CD4-positive, alpha-beta memory T cell (primary cell): Measurements from ENCODE around the gene VEPH1. TPM values are rescaled to one million over a fixed set of nuclear protein-coding genes. Genes with fewer than 3 reads are reported as not detected.

ENCODE experiments used
- CTCF ChIA-PET: fragments of 350-600 bp; sonication (Branson Sonifier 250); formaldehyde crosslinking; loops from one replicate; lab custom pipeline; 2021; ENCODE audit warnings: inconsistent platforms; ENCODE audit not compliant: partially characterized antibody; lab: Charles Lee
- POLR2A ChIA-PET: fragments of 350-600 bp; sonication (Branson Sonifier 250); formaldehyde crosslinking; loops from one replicate; lab custom pipeline; 2021; ENCODE audit not compliant: partially characterized antibody; lab: Charles Lee
- DNase-seq, 5 donors: peaks; one replicate each; pipeline versions ENCODE4 v3.0.0 to v3.0.0-alpha.2; 2020 to 2022; ENCODE audit warnings: mixed read lengths in 1 of 5
- H3K27ac ChIP-seq: one replicate; pipeline ENCODE4 v1.7.0; 2013; ENCODE audit warnings: low read depth, low read length
- H3K27me3 ChIP-seq: 2 replicates; pipeline ENCODE4 v1.7.0; 2013; ENCODE audit warnings: mild to moderate bottlenecking, low read length, moderate library complexity; ENCODE audit not compliant: insufficient read depth
- H3K36me3 ChIP-seq: 2 replicates; pipeline ENCODE4 v1.7.0; 2013; ENCODE audit warnings: mild to moderate bottlenecking, low read length, moderate library complexity; ENCODE audit not compliant: insufficient read depth
- H3K4me1 ChIP-seq: 2 replicates; pipeline ENCODE4 v1.7.0; 2013; ENCODE audit warnings: mild to moderate bottlenecking, low read length, moderate library complexity; ENCODE audit not compliant: insufficient read depth
- H3K4me3 ChIP-seq, 2 donors: one replicate each; pipeline ENCODE4 v1.7.0; 2013; ENCODE audit warnings: low read length in 2 of 2, mild to moderate bottlenecking in 1 of 2
- H3K9me3 ChIP-seq, 2 donors: one replicate each; pipeline ENCODE4 v1.7.0; 2013; ENCODE audit warnings: low read length in 2 of 2, control low read depth in 1 of 2; ENCODE audit not compliant: control insufficient read depth in 1 of 2
- H3K27ac Mint-ChIP-seq, 7 donors: one replicate each; pipeline ENCODE4 v1.8.0; 2020 to 2021; ENCODE audit warnings: mixed read lengths in 7 of 7, mild to moderate bottlenecking in 6 of 7, inconsistent platforms in 3 of 7, moderate library complexity in 3 of 7
- H3K27me3 Mint-ChIP-seq, 2 donors: one replicate each; pipeline ENCODE4 v1.8.0; 2020 to 2021; ENCODE audit warnings: mixed read lengths in 2 of 2
- H3K36me3 Mint-ChIP-seq, 2 donors: one replicate each; pipeline ENCODE4 v1.8.0; 2020 to 2021; ENCODE audit warnings: mixed read lengths in 2 of 2, inconsistent platforms in 1 of 2, mild to moderate bottlenecking in 1 of 2
- H3K4me1 Mint-ChIP-seq, 4 donors: one replicate each; pipeline ENCODE4 v1.8.0; 2020 to 2021; ENCODE audit warnings: mixed read lengths in 4 of 4, mild to moderate bottlenecking in 1 of 4
- H3K4me3 Mint-ChIP-seq, 8 donors: one replicate each; pipeline ENCODE4 v1.8.0; 2020 to 2021; ENCODE audit warnings: mixed read lengths in 8 of 8, mild to moderate bottlenecking in 7 of 8, moderate library complexity in 6 of 8, inconsistent platforms in 3 of 8
- H3K9me3 Mint-ChIP-seq, 8 donors: one replicate each; pipeline ENCODE4 v1.8.0; 2020 to 2021; ENCODE audit warnings: mixed read lengths in 8 of 8, mild to moderate bottlenecking in 5 of 8, inconsistent platforms in 3 of 8, moderate library complexity in 1 of 8
- intact Hi-C: fragments of 100-400 bp; cut with micrococcal nuclease; formaldehyde crosslinking; loops from one replicate; pipeline ENCODE4 v1.15.1; 2023
- polyA plus RNA-seq, 2 donors: library from polyadenylated mRNA; unstranded; fragments of 300-500 nt; fragmentation: Illumina TruSeq; gene quantifications; one replicate each; pipeline ENCODE4 v1.2.3, GENCODE V29; 2021
- total RNA-seq, 2 experiments: library from RNA; stranded (reverse); gene quantifications; one replicate each; pipeline ENCODE4 v1.2.3, GENCODE V29; 2021

VEPH1 gene
- total and polyA plus RNA-seq, 4 experiments from 2014 or later = not detected

DNA sequence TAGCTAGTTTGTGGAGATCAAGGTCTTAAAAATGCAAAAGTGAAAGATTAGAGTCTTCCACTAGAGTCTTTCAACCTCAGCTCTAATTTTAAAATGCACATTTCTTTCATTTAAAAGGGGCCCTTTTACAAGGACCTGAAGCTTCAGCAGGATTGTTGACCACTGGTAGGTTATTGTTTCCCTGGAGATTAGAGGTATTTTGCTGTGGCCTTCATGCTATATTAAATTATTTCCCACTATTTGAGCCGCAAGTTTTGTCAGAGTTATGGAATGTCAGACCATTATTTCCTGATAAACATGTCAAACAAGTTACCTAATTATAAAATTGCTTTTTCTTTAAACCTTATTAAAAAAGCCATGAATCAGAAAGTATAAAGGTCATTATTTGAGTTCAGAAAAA, 240.2 kb downstream of the VEPH1 start:
- intact Hi-C loops = no loop called here
- Histone ChIP-seq H3K36me3 (no peaks in the 10 kb centered on the region), H3K4me1 (no peaks in the 10 kb centered on the region), H3K27ac (no peak overlapping the region), H3K27me3 (no peaks in the 10 kb centered on the region), H3K9me3 (no peaks in the 10 kb centered on the region), H3K4me3 (no peak overlapping the region)
- H3K9me3 Mint-ChIP-seq = peaks cover 0 to 4% (median 0%) of the 10 kb centered on the region in 8 donors
- no peak overlapping the region for H3K27ac Mint-ChIP-seq
- POLR2A ChIA-PET = no interaction called here
- CTCF ChIA-PET = no interaction called here
- DNase-seq = no peak
- no peaks in the 10 kb centered on the region for H3K4me1 Mint-ChIP-seq
- H3K36me3 Mint-ChIP-seq = no peaks in the 10 kb centered on the region
- no peak overlapping the region for H3K4me3 Mint-ChIP-seq
- H3K27me3 Mint-ChIP-seq = no peaks in the 10 kb centered on the region

DNA sequence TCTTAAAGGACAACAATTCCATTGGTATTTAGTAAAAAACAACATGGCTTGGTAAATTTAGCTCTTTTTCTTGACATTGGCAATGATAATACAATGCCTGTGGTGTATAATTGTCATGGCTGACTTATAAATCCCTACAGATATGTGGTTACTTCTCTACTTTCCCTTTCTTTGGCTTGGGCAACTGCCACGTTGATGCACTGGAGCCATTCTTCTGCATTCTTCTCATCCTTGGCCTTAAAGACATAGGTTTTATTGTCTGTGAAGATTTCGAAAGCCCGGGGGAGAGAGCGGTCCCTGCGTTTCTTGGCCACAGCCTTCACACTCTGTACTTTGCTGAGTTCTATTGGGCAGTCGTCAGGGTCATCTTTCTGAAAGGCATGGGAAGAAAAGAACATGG, 242.2 kb downstream of the VEPH1 start:
- H3K4me3 ChIP-seq = no peak overlapping the region
- H3K36me3 Mint-ChIP-seq = no peaks in the 10 kb centered on the region
- intact Hi-C loops = no loop called here
- CTCF ChIA-PET = no interaction called here
- H3K27ac ChIP-seq = no peak overlapping the region
- H3K27ac Mint-ChIP-seq = no peak overlapping the region
- H3K4me1 Mint-ChIP-seq = no peaks in the 10 kb centered on the region
- no peaks in the 10 kb centered on the region for H3K36me3 ChIP-seq
- no peaks in the 10 kb centered on the region for H3K27me3 Mint-ChIP-seq
- DNase-seq = no peak
- no peaks in the 10 kb centered on the region for H3K4me1 ChIP-seq
- peaks cover 0 to 4% (median 0%) of the 10 kb centered on the region in 8 donors for H3K9me3 Mint-ChIP-seq
- POLR2A ChIA-PET = no interaction called here
- H3K27me3 ChIP-seq = no peaks in the 10 kb centered on the region
- H3K9me3 ChIP-seq = no peaks in the 10 kb centered on the region
- no peak overlapping the region for H3K4me3 Mint-ChIP-seq

DNA sequence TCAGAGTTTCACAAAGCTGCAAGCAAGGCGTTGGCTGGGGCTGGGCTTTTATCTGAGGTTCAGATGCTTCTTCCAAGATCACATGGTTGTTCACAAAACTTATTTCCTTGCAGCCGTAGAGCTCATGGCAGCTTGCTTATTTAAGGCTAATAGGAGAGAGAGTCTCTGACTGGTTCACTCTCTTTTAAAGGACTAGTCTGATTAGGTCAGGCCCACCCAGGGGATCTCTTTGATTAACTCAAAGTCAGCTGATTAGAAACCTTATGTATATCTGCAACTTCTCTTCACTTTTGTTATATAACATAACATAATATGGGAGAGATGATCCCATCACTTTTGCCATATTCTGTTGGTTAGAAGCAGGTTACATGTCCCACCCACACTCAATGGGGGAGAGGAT, 243.4 kb downstream of the VEPH1 start:
- H3K9me3 ChIP-seq = no peaks in the 10 kb centered on the region
- no peak overlapping the region for H3K27ac ChIP-seq
- Mint-ChIP-seq H3K27ac (no peak overlapping the region), H3K9me3 (peaks cover 0 to 2% (median 0%) of the 10 kb centered on the region in 8 donors), H3K4me3 (no peak overlapping the region), H3K36me3 (no peaks in the 10 kb centered on the region), H3K27me3 (no peaks in the 10 kb centered on the region), H3K4me1 (no peaks in the 10 kb centered on the region)
- CTCF ChIA-PET = no interaction called here
- no peaks in the 10 kb centered on the region for H3K4me1 ChIP-seq
- intact Hi-C loops = no loop called here
- DNase-seq = no peak
- POLR2A ChIA-PET = no interaction called here
- no peaks in the 10 kb centered on the region for H3K36me3 ChIP-seq
- H3K27me3 ChIP-seq = no peaks in the 10 kb centered on the region
- H3K4me3 ChIP-seq = no peak overlapping the region

DNA sequence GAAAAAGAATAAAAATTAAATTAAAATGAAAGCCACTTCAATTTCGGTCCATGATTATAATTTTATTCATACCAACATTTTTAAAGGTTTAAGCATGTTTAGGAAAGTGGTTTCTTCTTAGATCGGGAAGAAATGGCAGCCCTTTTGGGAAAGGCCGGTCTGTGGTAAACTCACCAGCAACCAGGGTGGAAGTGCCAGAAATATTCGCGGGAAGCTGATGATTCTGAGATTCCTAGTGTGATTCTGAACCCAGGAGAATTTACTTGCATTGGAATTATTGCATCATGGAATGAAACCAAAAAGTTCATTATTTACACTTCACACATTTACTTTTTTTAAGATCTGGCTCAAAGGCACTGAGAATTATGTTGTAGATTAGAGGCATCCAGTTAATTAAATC, 246.1 kb downstream of the VEPH1 start:
- no peaks in the 10 kb centered on the region for H3K27me3 Mint-ChIP-seq
- Histone ChIP-seq H3K36me3 (no peaks in the 10 kb centered on the region), H3K4me1 (no peaks in the 10 kb centered on the region), H3K9me3 (no peaks in the 10 kb centered on the region), H3K27me3 (no peaks in the 10 kb centered on the region), H3K4me3 (no peak overlapping the region), H3K27ac (no peak overlapping the region)
- CTCF ChIA-PET = interaction anchor here (0.9 kb wide), 1 partner anchor 15 kb away, joined by 3 read pairs; no protein-coding TSS in a partner anchor
- H3K4me3 Mint-ChIP-seq = no peak overlapping the region
- POLR2A ChIA-PET = no interaction called here
- H3K9me3 Mint-ChIP-seq = peaks cover 0 to 2% (median 0%) of the 10 kb centered on the region in 8 donors
- H3K4me1 Mint-ChIP-seq = no peaks in the 10 kb centered on the region
- no peaks in the 10 kb centered on the region for H3K36me3 Mint-ChIP-seq
- H3K27ac Mint-ChIP-seq = no peak overlapping the region
- intact Hi-C loops = no loop called here
- DNase-seq = no peak

DNA sequence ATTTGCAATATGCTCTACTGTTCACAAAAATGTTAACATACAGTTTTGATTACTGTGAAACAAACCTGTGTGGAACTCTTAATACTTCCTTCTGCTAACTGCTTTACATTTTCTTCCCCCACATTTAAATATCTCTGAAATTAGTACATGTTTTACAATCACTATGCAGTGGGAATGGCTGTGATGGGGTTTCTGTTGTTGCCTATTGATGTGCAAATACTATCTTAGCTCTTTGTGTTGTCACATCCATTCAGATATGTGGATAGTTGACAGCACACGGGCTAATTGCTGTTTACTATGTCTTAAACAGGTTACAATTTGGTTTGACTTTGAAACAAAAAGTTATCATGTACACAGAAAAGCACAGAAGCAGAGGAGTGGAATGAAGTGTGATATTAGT, 247.4 kb downstream of the VEPH1 start:
- Histone ChIP-seq H3K9me3 (no peaks in the 10 kb centered on the region), H3K36me3 (no peaks in the 10 kb centered on the region), H3K4me1 (no peaks in the 10 kb centered on the region), H3K27me3 (no peaks in the 10 kb centered on the region), H3K4me3 (no peak overlapping the region), H3K27ac (no peak overlapping the region)
- no peaks in the 10 kb centered on the region for H3K36me3 Mint-ChIP-seq
- DNase-seq = no peak
- H3K9me3 Mint-ChIP-seq = peaks cover 0 to 2% (median 0%) of the 10 kb centered on the region in 8 donors
- H3K27me3 Mint-ChIP-seq = no peaks in the 10 kb centered on the region
- ChIA-PET POLR2A (no interaction called here), CTCF (no interaction called here)
- no peaks in the 10 kb centered on the region for H3K4me1 Mint-ChIP-seq
- intact Hi-C loops = no loop called here
- no peak overlapping the region for H3K4me3 Mint-ChIP-seq
- H3K27ac Mint-ChIP-seq = no peak overlapping the region

DNA sequence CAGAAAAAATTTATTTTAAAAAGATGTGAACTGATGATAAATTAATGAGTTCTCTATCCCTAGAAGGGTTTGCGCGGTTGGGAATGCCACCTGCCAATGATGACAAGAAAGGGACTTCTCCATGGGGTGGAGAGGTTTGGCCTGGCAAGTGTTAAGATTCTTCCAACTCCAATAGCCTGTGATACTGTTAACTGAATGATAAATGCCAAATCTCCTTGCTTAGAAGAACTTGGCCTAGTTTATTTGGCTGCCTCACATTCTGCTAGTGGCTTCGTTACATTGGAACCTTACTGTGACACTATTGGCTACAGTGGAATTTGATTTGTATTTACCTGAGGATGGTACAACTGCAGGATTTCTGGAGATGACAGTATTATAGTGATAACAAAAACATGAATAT, 251.5 kb downstream of the VEPH1 start:
- CTCF ChIA-PET = no interaction called here
- no peaks in the 10 kb centered on the region for H3K27me3 ChIP-seq
- Mint-ChIP-seq H3K9me3 (no peaks in the 10 kb centered on the region), H3K27ac (no peak overlapping the region), H3K27me3 (no peaks in the 10 kb centered on the region), H3K4me1 (peaks cover 0 to 8% (median 1%) of the 10 kb centered on the region in 4 donors), H3K4me3 (no peak overlapping the region), H3K36me3 (no peaks in the 10 kb centered on the region)
- no peak overlapping the region for H3K27ac ChIP-seq
- H3K4me1 ChIP-seq = no peaks in the 10 kb centered on the region
- intact Hi-C loops = no loop called here
- POLR2A ChIA-PET = no interaction called here
- H3K4me3 ChIP-seq = no peak overlapping the region
- no peaks in the 10 kb centered on the region for H3K9me3 ChIP-seq
- H3K36me3 ChIP-seq = no peaks in the 10 kb centered on the region
- DNase-seq = no peak

DNA sequence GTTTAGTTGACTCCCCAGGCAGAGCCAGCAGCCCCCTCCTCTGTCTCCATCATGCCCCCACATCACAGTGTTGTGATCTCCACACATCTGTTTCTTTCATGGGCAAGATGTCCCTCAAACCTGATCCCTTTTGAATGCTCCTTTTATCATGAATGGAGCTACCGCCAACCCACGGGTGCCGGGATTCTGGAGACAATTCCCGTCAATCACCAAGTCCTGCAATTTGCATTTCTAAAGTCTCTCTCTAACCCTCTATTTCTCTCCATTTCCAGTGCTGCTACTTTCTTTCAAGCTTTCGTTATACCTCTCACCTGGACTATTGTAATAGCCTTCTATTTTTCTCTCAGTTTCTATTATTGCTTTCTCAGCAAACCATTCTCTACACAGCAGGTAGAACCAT, 253.6 kb downstream of the VEPH1 start:
- ChIA-PET POLR2A (no interaction called here), CTCF (no interaction called here)
- intact Hi-C loops = no loop called here
- Mint-ChIP-seq H3K36me3 (no peaks in the 10 kb centered on the region), H3K4me1 (peaks cover 0 to 8% (median 1%) of the 10 kb centered on the region in 4 donors), H3K27ac (no peak overlapping the region), H3K4me3 (no peak overlapping the region), H3K9me3 (no peaks in the 10 kb centered on the region), H3K27me3 (no peaks in the 10 kb centered on the region)
- no peak overlapping the region for H3K4me3 ChIP-seq
- no peaks in the 10 kb centered on the region for H3K36me3 ChIP-seq
- no peak for DNase-seq
- H3K9me3 ChIP-seq = no peaks in the 10 kb centered on the region
- H3K4me1 ChIP-seq = no peaks in the 10 kb centered on the region
- no peak overlapping the region for H3K27ac ChIP-seq
- H3K27me3 ChIP-seq = no peaks in the 10 kb centered on the region
